IgD-negative memory B cell (primary cell): ENCODE measurements around the gene SNRPD3. TPM values are rescaled to one million over a fixed set of nuclear protein-coding genes. Genes with fewer than 3 reads are reported as not detected.
"Not testable (repeated sequence)": the region's sequence is repeated elsewhere in the genome, so short reads cannot be mapped to it uniquely, and the experiment has no call there.

Source experiments
- H3K27ac Mint-ChIP-seq, 3 donors: one replicate each; pipeline ENCODE4 v1.8.0; 2020 to 2022; ENCODE audit warnings: mild to moderate bottlenecking in 3 of 3, mixed read lengths in 3 of 3, moderate library complexity in 1 of 3
- H3K27me3 Mint-ChIP-seq: one replicate; pipeline ENCODE4 v1.8.0; 2021; ENCODE audit warnings: mixed read lengths
- H3K36me3 Mint-ChIP-seq: one replicate; pipeline ENCODE4 v1.8.0; 2020; ENCODE audit warnings: mild to moderate bottlenecking, mixed read lengths
- H3K4me1 Mint-ChIP-seq, 3 donors: one replicate each; pipeline ENCODE4 v1.8.0; 2020 to 2022; ENCODE audit warnings: mixed read lengths in 3 of 3, mild to moderate bottlenecking in 1 of 3
- H3K4me3 Mint-ChIP-seq, 4 donors: one replicate each; pipeline ENCODE4 v1.8.0; 2020 to 2022; ENCODE audit warnings: mild to moderate bottlenecking in 4 of 4, mixed read lengths in 4 of 4, moderate library complexity in 3 of 4
- H3K9me3 Mint-ChIP-seq, 3 donors: one replicate each; pipeline ENCODE4 v1.8.0; 2020 to 2021; ENCODE audit warnings: mixed read lengths in 3 of 3, mild to moderate bottlenecking in 1 of 3
- polyA plus RNA-seq: library from polyadenylated mRNA; unstranded; fragments of 300-500 nt; fragmentation: Illumina TruSeq; gene quantifications from one replicate; pipeline ENCODE4 v1.2.3, GENCODE V29; 2021

The SNRPD3 gene
- polyA plus RNA-seq, 1 donor from 2014 or later, result 141 TPM

DNA sequence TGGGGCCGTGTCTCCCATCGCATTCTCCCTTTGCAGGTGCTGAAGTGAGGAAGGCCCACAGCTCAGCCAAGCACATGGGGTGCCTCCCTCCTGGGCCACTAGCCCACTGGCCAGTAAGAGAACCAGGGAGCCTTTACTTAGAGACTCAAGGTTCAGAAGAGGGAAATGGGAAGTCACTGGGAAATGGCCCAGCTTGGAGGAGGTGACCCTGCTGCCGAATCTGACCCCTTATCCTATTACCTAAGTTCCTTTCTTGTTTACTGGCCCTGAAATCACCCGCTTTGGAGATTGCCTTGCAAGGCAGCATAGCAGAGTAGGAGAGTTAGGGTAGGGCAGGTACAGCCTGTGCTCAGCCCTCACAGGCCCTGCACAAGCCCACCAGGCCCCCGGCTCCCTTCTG lies 36.3 kb upstream of the SNRPD3 start:
- Mint-ChIP-seq H3K27me3 (peaks cover 17% of the 10 kb centered on the region), H3K9me3 (no peaks in the 10 kb centered on the region), H3K27ac (no peak overlapping the region), H3K4me3 (no peak overlapping the region), H3K36me3 (peaks cover 2% of the 10 kb centered on the region), H3K4me1 (peaks cover 4 to 18% (median 12%) of the 10 kb centered on the region in 3 donors)

DNA sequence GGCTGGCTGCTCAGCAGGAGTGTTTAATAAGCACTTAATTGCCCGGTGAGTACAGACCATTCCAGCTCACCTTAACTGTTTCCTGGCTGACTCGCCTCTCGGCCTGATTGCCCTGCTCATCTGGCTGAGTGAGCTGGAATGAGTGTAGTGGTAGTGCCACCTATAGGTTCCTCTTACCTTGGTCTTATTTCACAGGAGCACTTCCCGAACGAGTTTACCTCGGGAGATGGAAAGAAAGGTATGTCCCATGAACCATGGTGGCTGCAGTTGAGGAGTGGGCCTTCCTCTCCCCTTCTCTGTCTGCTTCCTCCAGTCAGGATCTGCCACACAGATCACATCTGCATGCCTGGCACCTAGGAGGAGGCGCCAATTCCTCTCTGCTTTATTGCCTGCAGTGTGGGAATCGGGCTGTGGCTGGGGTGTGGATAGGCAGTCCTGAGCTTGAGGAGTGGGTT lies 34.0 kb upstream of the SNRPD3 start:
- Mint-ChIP-seq H3K4me3 (peak overlapping the region in 2 of 4 donors; percentile 17 to 70), H3K27ac (no peak overlapping the region), H3K9me3 (no peaks in the 10 kb centered on the region)

DNA sequence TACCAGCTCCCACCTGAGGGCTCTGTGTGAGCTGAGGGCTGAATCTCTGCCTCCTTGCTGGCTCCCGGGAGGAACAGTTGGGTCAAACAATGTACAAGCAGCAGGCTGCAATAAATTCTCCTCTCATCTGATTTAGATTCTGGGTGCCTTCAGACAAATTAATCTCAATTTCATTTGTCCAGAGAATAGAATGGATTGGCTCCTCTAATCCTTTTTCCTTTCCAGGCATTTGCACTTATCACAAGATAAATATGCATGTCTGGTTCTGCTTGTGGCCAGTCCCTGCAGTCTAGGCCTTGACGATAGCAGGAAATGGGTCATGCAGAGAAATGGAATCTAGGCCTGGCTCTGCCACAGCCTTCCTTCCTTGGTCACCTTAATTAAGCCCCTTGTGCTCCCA lies 31.9 kb upstream of the SNRPD3 start:
- Mint-ChIP-seq H3K36me3 (no peaks in the 10 kb centered on the region), H3K27ac (peak overlapping the region in 1 of 3 donors; percentile 2), H3K9me3 (no peaks in the 10 kb centered on the region), H3K4me1 (peaks cover 6 to 13% (median 10%) of the 10 kb centered on the region in 3 donors), H3K27me3 (no peaks in the 10 kb centered on the region), H3K4me3 (no peak overlapping the region)

More for the DNA sequence above, 34.0 kb upstream of the SNRPD3 start:
- peaks cover 9 to 13% (median 13%) of the 10 kb centered on the region in 3 donors for H3K4me1 Mint-ChIP-seq
- H3K36me3 Mint-ChIP-seq, result peaks cover 2% of the 10 kb centered on the region
- H3K27me3 Mint-ChIP-seq, result peaks cover 8% of the 10 kb centered on the region

DNA sequence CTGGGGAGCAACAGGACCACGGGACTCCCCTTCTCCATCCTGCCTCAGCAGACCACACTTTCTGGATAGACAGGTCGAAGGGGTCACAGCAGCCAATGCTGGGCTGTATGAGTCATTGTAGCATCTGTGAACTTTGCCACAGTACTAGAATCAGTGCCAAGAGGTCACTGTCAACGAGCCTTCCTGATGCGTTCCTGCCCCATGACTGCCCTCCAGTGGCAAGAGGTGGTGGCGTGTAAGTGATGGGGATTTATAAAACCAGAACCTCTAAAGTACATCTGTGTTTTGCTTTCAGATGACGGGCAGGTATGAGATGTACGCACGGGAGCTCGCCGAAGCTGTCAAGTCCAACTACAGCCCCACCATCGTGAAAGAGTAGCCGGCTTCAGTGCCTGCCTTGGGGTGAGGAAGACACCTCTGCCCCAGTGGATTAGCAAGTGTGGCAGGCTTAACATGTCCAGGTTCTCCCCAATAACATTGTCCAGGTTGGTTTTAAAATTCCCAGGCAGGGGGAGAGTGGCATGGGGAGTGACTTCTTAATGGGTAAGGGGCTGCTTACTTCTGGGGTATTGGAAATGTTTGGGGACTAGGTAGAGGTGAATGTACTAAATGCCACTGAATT lies 30.3 kb upstream of the SNRPD3 start:
- Mint-ChIP-seq H3K4me3 (peak overlapping the region in 1 of 4 donors; percentile 34), H3K27ac (peak overlapping the region in 1 of 3 donors; percentile 6), H3K9me3 (no peaks in the 10 kb centered on the region), H3K36me3 (no peaks in the 10 kb centered on the region), H3K4me1 (peaks cover 6 to 14% (median 13%) of the 10 kb centered on the region in 3 donors), H3K27me3 (no peaks in the 10 kb centered on the region)

DNA sequence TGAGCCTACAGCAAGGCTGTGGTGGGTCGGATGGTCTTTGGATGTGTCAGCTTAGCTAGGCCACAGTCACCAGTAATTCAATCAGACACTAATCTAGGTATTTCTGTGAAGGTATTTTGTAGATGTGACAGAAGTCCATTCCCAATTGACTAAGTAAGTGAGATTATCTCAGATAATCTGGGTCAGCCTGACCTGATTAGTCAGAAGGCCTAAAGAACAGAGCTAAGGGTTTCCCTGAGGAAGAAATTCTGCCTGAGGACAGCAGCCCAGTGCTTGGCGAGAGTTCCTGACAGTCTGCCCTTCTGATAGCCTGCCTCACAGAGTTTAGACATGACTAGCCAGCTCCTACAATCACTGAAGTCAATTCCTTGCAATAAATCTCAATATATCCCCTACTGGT lies 29.6 kb upstream of the SNRPD3 start:
- H3K36me3 Mint-ChIP-seq, result no peaks in the 10 kb centered on the region
- peaks cover 6 to 14% (median 13%) of the 10 kb centered on the region in 3 donors for H3K4me1 Mint-ChIP-seq
- no peaks in the 10 kb centered on the region for H3K27me3 Mint-ChIP-seq
- H3K4me3 Mint-ChIP-seq, result no peak overlapping the region
- no peaks in the 10 kb centered on the region for H3K9me3 Mint-ChIP-seq
- no peak overlapping the region for H3K27ac Mint-ChIP-seq

DNA sequence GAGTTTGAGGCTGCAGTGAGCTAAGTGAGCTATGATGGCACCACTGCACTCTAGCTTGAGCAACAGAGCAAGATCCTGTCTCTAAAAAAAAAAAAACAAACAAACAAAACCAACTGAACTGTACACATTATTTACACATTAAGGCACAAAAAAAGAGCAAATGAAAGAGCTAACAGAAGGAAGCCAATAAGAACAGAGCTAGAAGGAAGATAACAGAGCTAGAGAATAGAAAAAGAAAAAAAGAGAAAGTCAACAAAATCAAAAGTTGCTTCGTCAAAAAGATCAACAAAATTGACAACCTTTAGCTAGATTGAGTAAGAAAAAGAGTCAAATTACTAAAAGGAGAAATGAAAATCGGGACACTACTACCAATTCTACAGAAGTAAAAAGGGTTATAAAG lies 25.9 kb upstream of the SNRPD3 start:
- H3K27ac Mint-ChIP-seq, result no peak overlapping the region
- no peaks in the 10 kb centered on the region for H3K36me3 Mint-ChIP-seq
- H3K4me3 Mint-ChIP-seq, result no peak overlapping the region
- H3K9me3 Mint-ChIP-seq, result no peaks in the 10 kb centered on the region
- H3K4me1 Mint-ChIP-seq, result peaks cover 6 to 10% (median 8%) of the 10 kb centered on the region in 3 donors
- H3K27me3 Mint-ChIP-seq, result no peaks in the 10 kb centered on the region

DNA sequence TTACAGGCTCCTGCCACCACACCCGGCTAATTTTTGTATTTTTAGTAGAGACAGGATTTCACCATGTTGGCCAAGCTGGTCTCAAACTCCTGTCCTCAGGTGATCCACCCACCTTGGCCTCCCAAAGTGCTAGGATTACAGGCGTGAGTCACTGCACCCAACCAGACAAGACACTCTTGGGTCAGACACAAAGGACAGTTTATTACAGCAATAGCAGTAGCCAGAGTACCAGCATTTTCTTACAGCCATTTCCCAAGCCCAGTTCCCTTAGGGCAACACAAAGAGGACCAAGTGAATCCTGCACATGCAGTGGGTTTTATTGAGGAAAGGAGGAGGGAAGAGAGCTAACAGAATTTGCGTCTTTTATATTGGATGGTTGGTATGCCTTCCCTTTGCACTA lies 24.8 kb upstream of the SNRPD3 start:
- not testable (repeated sequence) for H3K27ac Mint-ChIP-seq, H3K36me3 Mint-ChIP-seq, H3K4me1 Mint-ChIP-seq, H3K4me3 Mint-ChIP-seq, H3K9me3 Mint-ChIP-seq, H3K27me3 Mint-ChIP-seq

DNA sequence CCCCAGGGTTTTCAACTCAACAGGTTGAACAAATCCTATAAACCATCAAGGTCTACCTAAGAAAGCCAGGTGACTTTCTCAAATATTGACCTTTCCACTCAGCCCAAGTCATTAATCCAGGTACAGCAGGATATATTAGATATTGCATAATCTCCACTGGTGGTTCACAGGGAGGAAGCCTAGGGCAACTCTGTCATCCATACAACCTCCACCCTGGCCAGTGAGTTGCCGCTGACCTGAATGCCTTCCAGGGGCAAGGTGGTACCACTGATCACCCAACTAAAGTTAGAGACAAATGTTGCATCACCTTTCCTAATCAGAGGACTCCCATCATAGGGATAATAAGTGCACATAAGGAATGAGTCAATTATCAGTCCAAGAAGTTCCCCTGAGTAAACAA lies 23.7 kb upstream of the SNRPD3 start:
- Mint-ChIP-seq H3K9me3 (no peaks in the 10 kb centered on the region), H3K36me3 (peaks cover 3% of the 10 kb centered on the region), H3K27ac (no peak overlapping the region), H3K4me1 (peaks cover 0 to 3% (median 1%) of the 10 kb centered on the region in 3 donors), H3K4me3 (no peak overlapping the region), H3K27me3 (no peaks in the 10 kb centered on the region)

DNA sequence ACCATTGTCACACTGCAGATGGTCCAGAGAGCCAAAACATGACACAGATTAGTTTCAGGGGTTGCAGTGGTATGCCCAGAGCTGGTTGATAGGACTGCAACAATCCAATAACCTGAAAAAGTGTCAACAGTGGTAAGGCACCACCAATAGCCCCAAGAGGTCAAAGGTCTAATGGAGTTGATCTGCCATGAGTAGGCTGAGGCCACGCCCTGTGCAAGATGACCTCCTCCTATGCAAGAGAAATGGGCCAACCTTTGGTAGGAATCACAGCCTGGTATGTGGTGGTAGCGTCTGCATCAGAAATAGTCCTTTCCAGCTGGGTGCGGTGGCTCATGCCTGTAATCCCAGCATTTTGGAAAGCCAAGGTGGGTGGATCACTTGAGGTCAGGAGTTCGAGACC lies 20.5 kb upstream of the SNRPD3 start:
- Mint-ChIP-seq H3K4me3 (no peak overlapping the region), H3K4me1 (peaks cover 0 to 4% (median 0%) of the 10 kb centered on the region in 3 donors), H3K27ac (no peak overlapping the region), H3K27me3 (no peaks in the 10 kb centered on the region), H3K9me3 (no peaks in the 10 kb centered on the region), H3K36me3 (peaks cover 8% of the 10 kb centered on the region)

DNA sequence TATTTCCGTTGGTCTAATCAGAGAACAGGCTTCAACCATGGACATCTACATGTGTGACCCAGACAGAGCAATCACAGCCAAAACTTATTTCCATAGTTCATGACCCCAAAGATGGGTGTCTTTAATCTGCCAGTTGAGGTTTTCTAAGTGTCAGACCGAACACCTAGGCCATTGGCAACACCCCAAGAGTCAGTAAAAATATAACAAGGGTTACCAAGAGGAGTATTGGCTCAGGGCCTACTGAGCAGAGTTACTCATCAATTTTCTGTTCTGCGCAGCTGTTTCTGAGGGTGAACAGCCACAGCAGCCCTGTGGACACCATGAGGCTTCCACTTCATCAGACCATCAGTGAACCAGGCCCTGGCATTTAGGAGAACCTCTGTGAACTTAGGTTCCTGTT lies 19.7 kb upstream of the SNRPD3 start:
- Mint-ChIP-seq H3K9me3 (no peaks in the 10 kb centered on the region), H3K4me3 (no peak overlapping the region), H3K4me1 (peaks cover 0 to 6% (median 0%) of the 10 kb centered on the region in 3 donors), H3K27me3 (no peaks in the 10 kb centered on the region), H3K27ac (no peak overlapping the region), H3K36me3 (peaks cover 8% of the 10 kb centered on the region)

DNA sequence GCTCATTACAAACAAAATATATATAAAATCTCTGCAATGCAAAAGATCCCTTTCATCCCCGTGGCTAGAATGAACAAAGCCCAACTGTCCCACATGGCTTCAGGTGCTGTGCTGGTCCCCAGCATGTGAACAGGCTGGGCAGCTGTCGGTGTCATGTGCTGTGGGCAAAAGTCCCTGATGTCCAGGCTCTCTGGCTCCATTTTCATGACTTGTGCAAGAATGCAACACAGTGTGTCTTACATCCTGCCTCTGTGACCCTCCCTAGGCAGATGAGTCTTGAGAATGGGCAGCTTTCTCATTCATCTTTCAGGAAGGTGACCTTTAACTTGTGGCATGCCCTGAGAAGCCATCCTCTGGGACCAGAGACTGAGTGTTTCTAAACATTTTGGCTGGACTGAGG lies 15.3 kb upstream of the SNRPD3 start:
- Mint-ChIP-seq H3K9me3 (no peaks in the 10 kb centered on the region), H3K4me1 (peaks cover 2 to 9% (median 9%) of the 10 kb centered on the region in 3 donors), H3K4me3 (peak overlapping the region in 1 of 4 donors; percentile 4), H3K27me3 (no peaks in the 10 kb centered on the region), H3K36me3 (peaks cover 11% of the 10 kb centered on the region), H3K27ac (no peak overlapping the region)

DNA sequence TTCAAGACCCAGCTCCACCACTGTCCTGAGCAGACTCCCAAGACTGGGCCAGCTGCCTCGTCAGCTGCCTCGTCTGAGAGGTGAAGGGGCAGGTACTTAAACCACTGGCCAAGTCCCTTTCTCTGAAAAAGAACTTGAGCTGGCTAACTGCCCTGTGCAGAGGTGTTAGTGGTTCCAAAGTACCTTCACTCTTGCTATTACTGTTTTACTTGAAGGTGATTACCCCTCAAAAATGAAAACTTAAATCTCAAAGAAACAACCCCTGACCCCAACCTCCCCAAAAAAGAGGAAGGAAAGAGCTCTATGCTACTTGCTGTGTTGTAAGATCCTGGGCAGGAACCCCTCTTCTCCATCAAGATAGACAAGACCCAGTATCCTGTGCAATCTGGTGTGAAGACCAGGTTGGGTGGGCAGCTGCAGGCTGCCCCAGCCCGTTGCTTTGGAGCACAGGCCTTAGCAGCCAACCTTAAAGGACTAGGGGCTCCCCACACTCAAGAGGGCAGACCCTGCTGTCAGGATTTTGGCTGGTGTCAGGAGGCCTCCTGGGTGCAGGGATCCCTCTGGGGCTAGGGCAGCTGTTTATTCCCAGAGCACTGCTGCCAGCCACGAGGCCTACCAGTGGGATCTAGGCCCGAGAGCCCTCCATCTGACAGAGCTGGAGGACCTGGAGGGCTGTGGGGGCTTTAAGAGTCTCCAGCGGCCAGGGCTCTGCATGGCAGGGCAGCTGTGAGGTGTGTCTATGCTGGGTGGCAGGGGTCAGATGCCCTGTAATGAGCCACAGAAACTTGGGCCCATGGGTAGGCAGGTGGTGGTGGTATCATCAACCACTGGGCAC lies 13.9 kb upstream of the SNRPD3 start:
- Mint-ChIP-seq H3K9me3 (no peaks in the 10 kb centered on the region), H3K36me3 (peaks cover 10% of the 10 kb centered on the region), H3K27ac (peak overlapping the region; percentile 35 to 53 (median 50)), H3K27me3 (no peaks in the 10 kb centered on the region), H3K4me3 (no peak overlapping the region), H3K4me1 (peaks cover 2 to 9% (median 9%) of the 10 kb centered on the region in 3 donors)

DNA sequence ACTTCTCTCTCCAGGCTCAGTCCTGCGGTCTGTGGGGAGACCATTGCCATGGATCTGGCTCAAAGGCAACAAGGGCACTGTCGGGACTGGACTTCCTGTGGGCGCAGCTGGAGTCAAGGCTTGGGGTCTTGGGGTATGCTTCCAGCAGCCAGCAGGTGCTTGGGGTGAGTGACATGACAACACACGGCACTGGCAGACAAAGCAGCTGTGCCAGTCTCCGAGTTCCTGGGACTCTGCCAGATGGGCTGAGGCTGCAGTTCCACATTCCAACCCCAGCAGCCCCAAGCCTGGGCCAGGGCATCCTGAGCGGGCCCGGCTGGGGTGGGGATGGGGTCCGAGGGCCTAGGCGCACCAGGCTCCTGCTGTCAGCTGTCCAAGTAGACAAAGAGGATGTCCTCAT lies 13.2 kb upstream of the SNRPD3 start:
- no peaks in the 10 kb centered on the region for H3K27me3 Mint-ChIP-seq
- no peak overlapping the region for H3K4me3 Mint-ChIP-seq
- no peaks in the 10 kb centered on the region for H3K9me3 Mint-ChIP-seq
- peaks cover 10% of the 10 kb centered on the region for H3K36me3 Mint-ChIP-seq
- H3K4me1 Mint-ChIP-seq, result peaks cover 2 to 12% (median 11%) of the 10 kb centered on the region in 3 donors
- peak overlapping the region in 2 of 3 donors; percentile 35 to 53 for H3K27ac Mint-ChIP-seq

DNA sequence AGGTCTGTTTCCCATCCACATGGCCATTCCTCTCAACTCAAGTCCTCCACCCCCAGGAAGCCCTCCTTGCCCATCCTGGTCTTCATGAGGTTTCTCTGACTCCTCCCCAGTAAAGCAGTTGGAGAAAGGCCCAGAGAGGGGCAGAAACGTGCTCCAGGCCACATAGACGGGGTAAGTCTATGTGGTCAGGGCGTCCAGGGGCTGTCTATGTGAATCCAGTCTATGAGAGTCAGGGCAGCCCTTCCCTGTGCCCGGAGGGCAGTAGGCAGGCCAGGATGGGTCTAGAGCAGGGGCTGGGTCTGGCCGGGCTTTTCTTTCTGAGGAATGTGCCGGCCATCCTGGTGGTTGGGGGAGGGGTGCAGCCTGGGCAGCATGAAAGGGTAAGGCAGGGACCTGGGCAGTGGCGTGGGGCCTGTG lies 12.6 kb upstream of the SNRPD3 start:
- peak overlapping the region in 1 of 4 donors; percentile 70 for H3K4me3 Mint-ChIP-seq
- H3K36me3 Mint-ChIP-seq, result peaks cover 9% of the 10 kb centered on the region
- no peaks in the 10 kb centered on the region for H3K9me3 Mint-ChIP-seq
- H3K27me3 Mint-ChIP-seq, result no peaks in the 10 kb centered on the region
- H3K27ac Mint-ChIP-seq, result peak overlapping the region in 1 of 3 donors; percentile 28
- peaks cover 4 to 12% (median 11%) of the 10 kb centered on the region in 3 donors for H3K4me1 Mint-ChIP-seq

DNA sequence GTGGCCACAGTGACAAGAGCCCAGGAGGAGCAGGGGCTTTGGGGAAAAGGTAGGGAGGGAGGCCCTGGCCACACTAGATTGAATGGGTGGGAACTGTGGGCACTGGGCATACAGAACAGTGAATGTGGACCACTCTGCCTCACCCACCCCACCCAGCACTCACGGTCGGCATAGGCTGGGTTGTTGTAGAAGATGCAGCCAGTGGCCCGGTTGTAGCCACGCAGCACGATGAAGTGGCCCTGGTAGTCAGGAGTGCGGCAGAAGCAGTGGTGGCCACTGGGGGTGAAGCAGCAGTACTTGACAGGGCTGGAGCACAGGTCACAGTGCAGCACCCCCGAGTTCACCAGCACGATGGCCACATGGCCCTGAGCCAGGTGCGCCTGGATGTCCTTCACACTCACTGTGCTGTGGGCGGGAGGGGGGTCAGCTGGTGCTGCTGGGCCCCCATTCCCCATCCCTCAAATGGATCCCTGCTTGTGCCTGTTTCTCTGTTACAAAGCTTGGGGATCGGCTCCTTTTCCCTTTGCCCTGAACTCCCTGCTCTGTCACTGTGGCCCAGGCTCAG lies 12.0 kb upstream of the SNRPD3 start:
- peaks cover 7 to 16% (median 12%) of the 10 kb centered on the region in 3 donors for H3K4me1 Mint-ChIP-seq
- H3K36me3 Mint-ChIP-seq, result peaks cover 9% of the 10 kb centered on the region
- H3K9me3 Mint-ChIP-seq, result no peaks in the 10 kb centered on the region
- peak overlapping the region in 1 of 4 donors; percentile 70 for H3K4me3 Mint-ChIP-seq
- no peaks in the 10 kb centered on the region for H3K27me3 Mint-ChIP-seq
- no peak overlapping the region for H3K27ac Mint-ChIP-seq
